Esophagus (tissue), 2 donors: ENCODE results near the gene DUSP2. TPM values are rescaled to one million over a fixed set of nuclear protein-coding genes. Genes with fewer than 3 reads are reported as not detected.
"Not testable (repeated sequence)": the region's sequence is repeated elsewhere in the genome, so short reads cannot be mapped to it uniquely, and the experiment has no call there.

ENCODE experiments used
- H3K27ac ChIP-seq, 2 donors: one replicate each; pipeline ENCODE4 v1.5.1; 2013; ENCODE audit warnings: low read depth in 2 of 2, mild to moderate bottlenecking in 2 of 2, inconsistent platforms in 1 of 2, low read length in 1 of 2, moderate library complexity in 1 of 2
- H3K27me3 ChIP-seq, 2 donors: one replicate each; pipeline ENCODE4 v1.6.1; 2013; ENCODE audit warnings: low read length in 2 of 2, control low read depth in 1 of 2, mild to moderate bottlenecking in 1 of 2; ENCODE audit not compliant: insufficient read depth in 2 of 2, control insufficient read depth in 1 of 2
- H3K36me3 ChIP-seq, 2 donors: one replicate each; pipeline ENCODE4 v1.6.1; 2013; ENCODE audit warnings: low read length in 1 of 2; ENCODE audit not compliant: control insufficient read depth in 2 of 2, insufficient read depth in 2 of 2
- H3K4me1 ChIP-seq, 2 donors: one replicate each; pipeline ENCODE4 v1.6.1; 2013; ENCODE audit warnings: low read length in 1 of 2; ENCODE audit not compliant: control insufficient read depth in 2 of 2, insufficient read depth in 2 of 2
- H3K4me3 ChIP-seq, 2 donors: one replicate each; pipeline ENCODE4 v1.5.1; 2013; ENCODE audit warnings: low read length in 2 of 2, mild to moderate bottlenecking in 2 of 2, low read depth in 1 of 2, moderate library complexity in 1 of 2
- H3K9me3 ChIP-seq, 2 donors: one replicate each; pipeline ENCODE4 v1.6.1; 2013; ENCODE audit warnings: mild to moderate bottlenecking in 2 of 2, low read depth in 1 of 2, low read length in 1 of 2, moderate library complexity in 1 of 2; ENCODE audit not compliant: control insufficient read depth in 2 of 2, insufficient read depth in 1 of 2
- WGBS, 2 donors: extraction: QIAGEN DNeasy Blood & Tissue Kit; methylation state at CpG; one replicate each; pipeline ENCODE4 v1.1.7; 2013; 5-methylcytosine and 5-hydroxymethylcytosine counted together
- polyA plus RNA-seq, 2 donors: library from polyadenylated mRNA; stranded (reverse); fragments of 200-250 nt; gene quantifications; one replicate each; pipeline ENCODE4 v1.2.3, GENCODE V29; 2013
- donor health status: healthy with polysubstance abuse.
- donor health status: Bipolar disorder and iron deficiency.

Gene DUSP2
- polyA plus RNA-seq, 2 donors: 2.8 to 3.2 TPM

DNA sequence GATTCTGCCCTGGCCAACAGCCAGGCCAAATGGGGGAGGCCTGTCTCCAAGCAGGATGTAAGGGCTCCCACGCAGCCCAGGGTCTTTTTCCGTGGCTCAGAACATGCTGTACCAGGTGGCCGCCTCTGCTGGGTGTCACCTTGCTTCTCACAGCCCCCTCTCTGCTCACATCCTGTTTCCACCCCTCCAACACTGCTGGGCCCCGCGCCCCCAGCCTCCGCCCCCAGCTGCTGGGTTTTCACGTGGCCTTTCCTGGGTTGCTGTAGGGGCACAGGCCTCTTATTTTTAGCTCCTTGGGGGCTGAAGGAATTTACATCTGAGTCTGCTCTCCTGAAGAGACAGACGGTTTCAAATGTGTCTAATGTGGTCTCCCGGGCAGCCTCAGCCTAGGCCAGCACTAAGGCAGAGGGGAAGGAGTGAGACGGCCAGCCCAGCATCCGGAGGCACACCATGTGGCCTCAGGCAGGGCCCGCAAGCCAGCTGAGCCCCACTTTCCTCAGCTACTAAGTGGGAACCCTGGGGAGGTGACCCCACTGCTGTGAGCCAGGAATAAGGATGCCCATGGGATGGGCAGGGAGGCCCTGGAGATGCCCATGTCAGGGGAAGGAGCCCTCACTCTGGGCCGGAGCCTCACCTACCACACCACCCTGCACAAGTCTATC is 18.7 kb upstream of the DUSP2 start:
- 62 to 68% methylated on average over 13 of the region's 13 CpGs for WGBS, 2 donors
- no peak overlapping the region for H3K4me3 ChIP-seq
- no peaks in the 10 kb centered on the region for H3K27me3 ChIP-seq
- no peaks in the 10 kb centered on the region for H3K36me3 ChIP-seq
- H3K27ac ChIP-seq: peak overlapping the region; percentile 8 to 32
- no peaks in the 10 kb centered on the region for H3K9me3 ChIP-seq
- no peaks in the 10 kb centered on the region for H3K4me1 ChIP-seq

DNA sequence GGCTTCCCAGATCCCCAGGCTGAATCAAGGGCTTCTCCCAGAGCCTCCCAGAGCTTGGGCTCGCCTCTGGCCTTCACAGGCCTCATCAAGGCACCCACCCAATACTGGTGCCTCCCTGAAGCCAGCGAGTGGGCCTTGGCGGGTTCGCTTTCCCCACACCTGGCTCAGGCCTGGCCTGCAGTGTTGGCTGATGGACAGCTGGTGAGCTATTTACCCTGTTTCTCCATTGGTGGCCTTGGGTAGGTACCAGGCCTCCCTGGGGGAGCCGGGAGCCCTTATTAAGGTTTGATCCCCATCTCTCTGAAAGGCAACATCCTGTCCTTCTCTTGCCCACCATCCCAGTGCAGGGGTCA is 18.2 kb upstream of the DUSP2 start:
- Histone ChIP-seq H3K36me3 (no peaks in the 10 kb centered on the region), H3K27me3 (no peaks in the 10 kb centered on the region), H3K27ac (peak overlapping the region in 1 of 2 donors; percentile 32), H3K4me3 (no peak overlapping the region), H3K4me1 (no peaks in the 10 kb centered on the region), H3K9me3 (no peaks in the 10 kb centered on the region)
- WGBS, 2 donors: 88% methylated on average over 5 of the region's 5 CpGs

DNA sequence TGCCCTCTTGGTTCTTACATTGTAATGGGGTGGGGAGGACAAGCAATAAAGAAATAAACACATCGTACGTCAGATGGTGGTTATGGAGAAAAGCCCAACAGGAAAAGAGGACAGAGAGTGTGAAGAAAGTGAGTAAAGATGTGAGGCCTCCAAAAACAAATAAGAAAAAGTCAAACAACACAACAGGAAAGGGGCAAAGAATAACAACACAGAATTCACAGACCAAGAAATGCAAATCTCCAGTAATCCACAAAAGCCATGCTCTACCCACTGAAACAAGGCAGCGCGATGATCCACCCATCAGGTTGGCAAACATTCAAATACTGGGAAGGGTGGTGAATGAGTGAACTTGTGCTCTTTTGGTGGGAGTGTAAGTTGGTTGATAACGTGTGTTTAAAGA is 16.7 kb upstream of the DUSP2 start:
- peaks cover 0 to 5% of the 10 kb centered on the region in 2 donors for H3K4me1 ChIP-seq
- H3K27ac ChIP-seq: no peak overlapping the region
- no peaks in the 10 kb centered on the region for H3K9me3 ChIP-seq
- H3K4me3 ChIP-seq: no peak overlapping the region
- no peaks in the 10 kb centered on the region for H3K27me3 ChIP-seq
- H3K36me3 ChIP-seq: no peaks in the 10 kb centered on the region
- 40% methylated on average over 5 of the region's 5 CpGs for WGBS, 2 donors

DNA sequence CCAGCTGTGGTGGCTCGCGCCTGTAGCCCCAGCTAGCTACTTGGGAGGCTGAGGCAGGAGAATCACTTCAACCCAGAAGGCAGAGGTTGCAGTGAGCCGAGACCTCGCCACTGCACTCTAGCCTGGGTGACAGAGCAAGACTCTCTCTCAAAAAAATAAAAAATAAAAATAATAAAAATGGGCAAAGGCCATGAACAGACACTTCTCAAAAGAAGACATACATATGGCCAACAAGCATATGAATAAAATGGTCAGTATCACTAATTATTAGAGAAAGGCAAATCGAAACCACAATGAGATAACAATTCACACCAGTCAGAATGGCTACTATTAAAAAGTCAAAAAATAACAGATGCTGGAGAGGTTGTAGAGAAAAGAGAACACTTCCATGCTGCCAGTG is 15.1 kb upstream of the DUSP2 start:
- not testable (repeated sequence) for H3K27ac ChIP-seq, H3K4me1 ChIP-seq, H3K27me3 ChIP-seq, H3K36me3 ChIP-seq, H3K4me3 ChIP-seq, H3K9me3 ChIP-seq
- WGBS, 2 donors: 92 to 98% methylated on average over 5 of the region's 5 CpGs

DNA sequence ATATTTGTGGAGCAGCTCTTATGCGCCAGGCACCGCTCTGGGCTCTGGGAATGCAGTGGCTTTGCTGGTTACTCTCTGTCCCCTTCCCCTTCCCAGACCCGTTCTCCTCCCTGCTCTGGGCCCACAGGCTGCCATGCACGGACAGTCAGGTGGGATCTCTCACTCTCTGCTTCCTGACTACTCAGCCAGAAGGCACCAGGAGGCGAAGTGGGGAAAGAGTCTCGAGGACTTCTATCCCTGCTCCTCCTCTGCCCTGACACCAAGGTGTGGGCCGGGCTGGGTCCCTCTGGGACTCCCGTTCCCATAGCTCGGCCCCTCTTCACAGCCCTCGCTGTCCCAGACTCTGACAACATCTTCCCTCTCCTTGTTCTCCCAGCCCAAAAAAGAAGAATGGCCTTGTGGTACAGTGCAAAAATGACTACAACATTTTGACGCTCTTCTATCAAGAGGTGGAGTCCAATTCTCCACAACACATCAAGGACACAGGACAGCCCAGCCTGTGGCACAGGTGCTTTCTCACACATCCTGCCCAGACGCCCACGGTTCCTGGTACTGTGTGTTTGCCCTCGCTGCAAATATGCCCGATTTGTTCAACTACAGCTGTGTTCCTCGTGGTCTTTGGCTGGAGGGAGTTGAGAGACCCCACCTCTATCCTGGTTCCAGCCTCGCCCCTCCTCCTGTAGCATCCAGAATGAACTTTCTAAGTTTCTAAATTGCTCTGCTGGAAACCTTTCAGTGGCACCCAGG is 14.0 kb upstream of the DUSP2 start:
- WGBS, 2 donors: 75 to 83% methylated on average over 17 of the region's 17 CpGs
- Histone ChIP-seq H3K4me3 (no peak overlapping the region), H3K27ac (no peak overlapping the region), H3K9me3 (no peaks in the 10 kb centered on the region), H3K36me3 (no peaks in the 10 kb centered on the region), H3K27me3 (no peaks in the 10 kb centered on the region), H3K4me1 (peaks cover 0 to 5% of the 10 kb centered on the region in 2 donors)

DNA sequence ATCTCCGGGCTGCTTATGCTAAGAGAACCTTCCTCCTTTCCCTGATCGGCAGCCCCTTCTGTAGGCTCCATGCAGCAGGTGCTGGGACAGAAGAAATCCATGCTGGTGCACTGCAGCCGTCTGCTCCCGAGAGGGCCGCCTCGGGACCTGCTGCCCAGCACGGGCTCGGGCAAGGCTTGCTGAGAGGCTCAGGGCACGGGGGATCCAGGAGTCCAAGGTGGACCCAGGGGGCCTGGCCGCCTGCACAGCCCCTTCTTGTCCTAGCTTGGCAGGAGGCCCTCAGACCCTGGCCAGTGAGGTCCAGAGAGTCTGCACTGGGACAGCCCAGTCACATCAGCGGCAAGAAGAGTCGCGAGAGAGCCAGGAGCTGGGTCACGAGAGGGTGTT is 13.3 kb upstream of the DUSP2 start:
- no peak overlapping the region for H3K27ac ChIP-seq
- H3K9me3 ChIP-seq: no peaks in the 10 kb centered on the region
- WGBS, 2 donors: 90 to 94% methylated on average over 14 of the region's 14 CpGs
- peaks cover 0 to 5% of the 10 kb centered on the region in 2 donors for H3K4me1 ChIP-seq
- no peaks in the 10 kb centered on the region for H3K27me3 ChIP-seq
- no peaks in the 10 kb centered on the region for H3K36me3 ChIP-seq
- H3K4me3 ChIP-seq: no peak overlapping the region

DNA sequence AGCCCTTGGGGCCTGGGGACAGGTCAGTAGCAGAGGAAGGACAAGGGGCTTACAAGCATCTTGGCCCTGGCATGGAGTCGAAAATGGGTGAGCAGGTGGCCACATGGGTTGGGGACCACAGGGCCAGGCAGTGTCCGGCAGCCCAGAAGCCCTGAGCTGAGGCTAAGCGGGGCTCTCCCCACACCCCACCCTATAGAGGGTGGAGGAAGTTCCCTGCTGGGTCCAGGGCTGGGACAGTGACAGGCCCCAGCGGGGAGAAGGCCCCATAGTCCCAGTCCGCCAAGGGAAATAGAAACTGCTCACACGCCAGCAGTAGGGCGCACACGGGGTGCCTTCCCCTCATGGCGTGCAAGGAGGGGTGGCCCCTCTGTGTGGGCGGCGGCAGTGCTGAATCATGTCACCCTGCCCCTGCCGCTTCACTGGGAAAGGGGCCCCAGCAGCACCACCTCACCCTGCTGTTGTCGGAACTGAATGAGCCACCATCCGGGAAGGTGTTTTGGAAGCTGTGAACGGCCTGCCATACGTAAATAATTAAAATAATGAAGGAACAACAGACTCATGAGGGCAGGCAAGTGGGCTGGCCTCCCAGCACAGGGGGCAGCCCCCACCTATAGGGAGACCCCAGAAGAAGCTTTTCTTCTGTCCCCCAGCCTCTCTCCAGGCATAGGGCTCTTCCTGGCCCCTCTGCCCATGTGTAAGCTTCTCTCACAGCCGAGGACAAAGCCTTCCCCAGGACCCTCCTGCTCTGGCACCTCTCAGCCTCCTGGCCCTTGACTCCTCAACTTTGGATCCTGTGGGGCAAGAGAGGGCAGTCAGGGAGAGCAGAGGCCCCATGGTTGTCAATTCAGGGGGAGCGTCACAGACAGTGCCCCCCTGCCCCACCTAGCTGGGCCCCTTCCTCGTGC is 12.7 kb upstream of the DUSP2 start:
- no peak overlapping the region for H3K4me3 ChIP-seq
- no peaks in the 10 kb centered on the region for H3K36me3 ChIP-seq
- no peaks in the 10 kb centered on the region for H3K27me3 ChIP-seq
- WGBS, 2 donors: 68 to 69% methylated on average over 19 of the region's 19 CpGs
- no peak overlapping the region for H3K27ac ChIP-seq
- H3K9me3 ChIP-seq: no peaks in the 10 kb centered on the region
- H3K4me1 ChIP-seq: peaks cover under 1 to 5% of the 10 kb centered on the region in 2 donors

DNA sequence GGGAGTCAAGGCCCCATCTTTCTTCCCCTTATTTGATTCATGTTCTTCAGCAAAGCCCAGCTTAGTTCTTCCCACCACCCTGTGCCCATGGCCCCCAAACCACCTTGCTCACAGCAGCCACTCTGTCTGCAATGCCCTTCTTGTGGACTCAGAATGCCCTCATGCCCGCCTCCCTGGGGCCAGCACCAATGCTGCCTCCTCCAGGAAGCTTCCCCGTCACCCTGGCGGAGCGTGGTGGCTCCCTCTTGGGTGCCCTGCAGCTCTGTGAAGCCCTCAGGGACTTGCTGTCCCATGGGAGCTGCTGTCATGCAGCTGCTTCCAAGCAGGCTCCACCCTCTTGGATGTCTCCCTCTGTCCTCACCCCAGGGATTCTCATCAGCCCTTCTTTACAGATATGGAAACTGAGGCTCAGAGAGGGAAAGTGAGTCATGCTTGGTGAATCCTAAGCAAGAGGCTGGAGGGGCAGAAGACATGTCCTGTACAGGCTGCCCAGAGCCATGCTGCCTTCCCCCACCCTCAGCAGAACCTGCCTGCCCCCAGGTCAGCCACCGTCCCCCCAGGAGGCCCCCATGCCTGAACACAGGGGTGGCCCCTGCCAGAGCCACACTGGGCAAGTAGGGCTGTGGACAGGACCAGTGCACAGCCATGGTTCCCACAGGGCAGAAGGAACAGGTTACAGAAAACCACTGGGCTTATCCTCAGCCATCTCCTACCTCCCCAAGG is 11.8 kb upstream of the DUSP2 start:
- H3K9me3 ChIP-seq: no peaks in the 10 kb centered on the region
- H3K4me3 ChIP-seq: no peak overlapping the region
- no peak overlapping the region for H3K27ac ChIP-seq
- 92% methylated on average over 5 of the region's 5 CpGs for WGBS, 2 donors
- no peaks in the 10 kb centered on the region for H3K27me3 ChIP-seq
- peaks cover 2 to 5% of the 10 kb centered on the region in 2 donors for H3K4me1 ChIP-seq
- H3K36me3 ChIP-seq: no peaks in the 10 kb centered on the region
